Epidermal melanocyte (primary cell): ENCODE results near the gene MEPCE.
"Not testable (repeated sequence)": the region's sequence is repeated elsewhere in the genome, so short reads cannot be mapped to it uniquely, and the experiment has no call there.

Source experiments
- DNase-seq: peaks from one replicate; pipeline ENCODE4 v3.0.0; 2011; ENCODE audit warnings: low spot score; ENCODE audit not compliant: insufficient read length

Gene MEPCE, protein sequence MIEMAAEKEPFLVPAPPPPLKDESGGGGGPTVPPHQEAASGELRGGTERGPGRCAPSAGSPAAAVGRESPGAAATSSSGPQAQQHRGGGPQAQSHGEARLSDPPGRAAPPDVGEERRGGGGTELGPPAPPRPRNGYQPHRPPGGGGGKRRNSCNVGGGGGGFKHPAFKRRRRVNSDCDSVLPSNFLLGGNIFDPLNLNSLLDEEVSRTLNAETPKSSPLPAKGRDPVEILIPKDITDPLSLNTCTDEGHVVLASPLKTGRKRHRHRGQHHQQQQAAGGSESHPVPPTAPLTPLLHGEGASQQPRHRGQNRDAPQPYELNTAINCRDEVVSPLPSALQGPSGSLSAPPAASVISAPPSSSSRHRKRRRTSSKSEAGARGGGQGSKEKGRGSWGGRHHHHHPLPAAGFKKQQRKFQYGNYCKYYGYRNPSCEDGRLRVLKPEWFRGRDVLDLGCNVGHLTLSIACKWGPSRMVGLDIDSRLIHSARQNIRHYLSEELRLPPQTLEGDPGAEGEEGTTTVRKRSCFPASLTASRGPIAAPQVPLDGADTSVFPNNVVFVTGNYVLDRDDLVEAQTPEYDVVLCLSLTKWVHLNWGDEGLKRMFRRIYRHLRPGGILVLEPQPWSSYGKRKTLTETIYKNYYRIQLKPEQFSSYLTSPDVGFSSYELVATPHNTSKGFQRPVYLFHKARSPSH

DNA sequence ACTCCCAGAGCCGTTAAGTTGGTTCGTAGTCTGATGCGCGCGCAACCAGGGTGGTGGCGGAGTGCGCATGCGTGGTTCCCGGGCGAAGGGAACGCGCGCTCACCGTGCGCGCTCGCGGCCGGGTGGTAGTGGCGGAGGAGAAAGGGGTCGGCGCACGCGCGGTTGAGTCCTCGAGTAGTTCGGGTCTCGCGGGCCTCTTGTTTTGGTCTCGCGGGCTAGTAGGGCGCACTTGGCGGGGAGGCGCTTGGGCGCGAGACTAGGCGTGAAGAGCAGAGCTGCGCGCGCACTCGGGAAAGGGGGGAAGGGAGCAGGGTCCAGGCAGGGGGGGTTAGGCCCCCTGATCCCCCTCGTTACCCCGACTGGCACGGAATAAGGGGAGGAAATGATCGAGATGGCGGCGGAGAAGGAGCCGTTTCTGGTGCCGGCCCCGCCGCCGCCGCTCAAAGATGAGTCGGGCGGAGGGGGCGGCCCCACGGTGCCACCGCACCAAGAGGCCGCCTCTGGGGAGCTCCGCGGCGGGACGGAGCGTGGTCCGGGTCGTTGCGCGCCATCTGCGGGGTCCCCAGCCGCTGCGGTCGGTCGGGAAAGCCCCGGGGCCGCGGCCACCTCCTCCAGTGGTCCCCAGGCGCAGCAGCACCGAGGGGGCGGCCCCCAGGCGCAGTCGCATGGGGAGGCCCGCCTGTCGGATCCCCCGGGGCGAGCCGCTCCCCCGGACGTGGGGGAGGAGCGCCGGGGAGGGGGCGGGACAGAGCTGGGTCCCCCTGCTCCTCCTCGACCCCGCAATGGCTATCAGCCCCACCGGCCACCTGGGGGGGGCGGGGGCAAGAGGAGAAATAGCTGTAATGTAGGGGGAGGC is at the start of gene MEPCE:
Gene MEPCE, plus strand, starts transcription at position 195 of the 856 bp plus-strand sequence. Its CDS starts 188 bp downstream, at position 383.
- DNase-seq: peak; percentile 99

DNA sequence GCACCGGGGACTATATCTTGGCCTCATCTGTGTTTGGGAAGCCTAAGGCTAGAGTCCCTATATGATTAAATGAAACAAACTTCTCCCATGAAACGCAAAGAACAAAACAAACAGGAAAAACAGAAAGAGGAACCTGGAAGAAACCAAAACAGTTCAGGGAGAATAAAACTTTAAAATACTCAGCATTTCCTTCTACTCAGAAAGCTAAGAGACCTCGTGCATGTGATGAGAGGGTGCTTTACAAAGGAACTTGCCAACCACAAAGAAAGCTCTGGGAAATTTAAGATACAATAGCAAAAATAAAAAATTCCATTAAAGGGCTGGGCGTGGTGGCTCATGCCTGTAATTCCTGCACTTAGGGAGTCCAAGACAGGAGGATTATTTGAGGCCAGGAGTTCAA is 49.4 kb upstream of the MEPCE start:
- DNase-seq: no peak

GRCh38 chr7:100381531-100382233 is 47.9 kb upstream of the MEPCE start:
- not testable (repeated sequence) for DNase-seq

DNA sequence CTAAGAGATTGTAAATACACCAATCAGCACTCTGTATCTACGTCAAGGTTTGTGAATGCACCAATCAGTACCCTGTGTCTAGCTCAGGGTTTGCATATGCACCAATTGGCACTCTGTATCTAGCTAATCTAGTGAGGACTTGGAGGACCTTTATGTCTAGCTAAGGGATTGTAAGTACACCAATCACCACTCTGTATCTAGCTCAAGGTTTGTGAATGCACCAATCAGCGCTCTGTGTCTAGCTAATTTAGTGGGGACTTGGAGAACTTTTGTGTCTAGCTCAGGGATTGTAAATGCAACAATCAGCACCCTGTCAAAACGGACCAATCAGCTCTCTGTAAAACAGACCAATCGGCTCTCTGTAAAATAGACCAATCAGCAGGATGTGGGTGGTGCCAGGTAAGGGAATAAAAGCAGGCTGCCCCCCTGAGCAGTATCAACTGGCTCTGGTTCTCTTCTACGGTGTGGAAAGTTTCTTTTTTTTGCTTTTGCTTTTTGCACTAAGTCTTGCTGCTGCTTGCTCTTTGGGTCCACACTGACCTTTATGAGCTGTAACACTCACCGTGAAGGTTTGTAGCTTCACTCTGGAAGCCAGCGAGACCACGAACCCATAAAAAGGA is 47.3 kb upstream of the MEPCE start:
- DNase-seq: not testable (repeated sequence)

DNA sequence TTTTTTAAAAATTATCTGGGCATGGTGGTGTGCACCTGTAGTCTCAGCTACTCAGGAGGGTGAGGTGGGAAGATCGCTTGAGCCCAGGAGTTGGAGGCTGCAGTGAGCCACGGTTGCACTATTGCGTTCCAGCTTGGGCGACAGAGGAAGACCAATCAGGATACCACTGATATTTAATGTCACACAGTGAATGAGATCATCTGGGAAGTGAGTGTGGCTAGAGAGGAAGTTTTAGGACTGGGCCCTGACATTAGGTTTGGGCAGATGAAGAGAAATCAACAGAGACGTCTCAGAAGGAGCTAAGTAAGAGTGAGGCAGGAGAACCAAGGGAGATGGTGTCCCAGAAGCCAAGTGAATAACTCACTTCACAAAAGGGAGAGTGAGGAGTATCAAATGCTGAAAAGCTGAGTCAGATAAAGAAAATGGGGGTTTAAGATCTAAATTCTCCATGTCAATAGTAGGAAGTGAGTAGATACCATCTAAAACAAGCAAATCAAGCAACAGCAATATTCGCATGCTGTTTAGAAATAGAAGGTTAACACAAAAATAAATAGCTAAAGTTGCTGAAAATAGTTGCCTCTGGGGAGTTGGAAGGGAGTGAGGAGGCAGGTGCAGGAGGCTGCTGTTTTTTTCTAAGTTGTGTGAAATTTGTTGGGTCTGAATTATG is 44.9 kb upstream of the MEPCE start:
- no peak for DNase-seq

- no peak for DNase-seq
Measured at GRCh38 chr7:100386940-100387339, 42.7 kb upstream of the MEPCE start.

DNA sequence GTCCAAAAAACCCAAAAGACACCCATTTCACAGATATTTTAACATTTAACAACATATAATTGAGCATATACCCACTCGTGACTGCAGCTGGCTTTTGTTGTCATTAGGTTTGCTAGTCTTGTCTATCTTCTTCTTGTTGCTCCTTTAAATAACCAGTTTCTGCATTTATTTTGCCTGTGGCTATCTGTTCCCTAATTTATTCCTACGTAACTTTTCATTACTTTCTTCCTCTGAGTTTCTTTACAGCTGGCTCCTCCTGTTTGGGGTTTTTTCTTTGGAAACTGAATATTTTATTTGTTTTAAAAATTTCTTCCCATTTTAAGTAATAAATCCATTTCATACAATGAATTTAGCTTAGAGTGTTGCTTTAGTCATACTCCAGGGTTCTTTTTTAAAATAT is 41.9 kb upstream of the MEPCE start:
- no peak for DNase-seq

DNA sequence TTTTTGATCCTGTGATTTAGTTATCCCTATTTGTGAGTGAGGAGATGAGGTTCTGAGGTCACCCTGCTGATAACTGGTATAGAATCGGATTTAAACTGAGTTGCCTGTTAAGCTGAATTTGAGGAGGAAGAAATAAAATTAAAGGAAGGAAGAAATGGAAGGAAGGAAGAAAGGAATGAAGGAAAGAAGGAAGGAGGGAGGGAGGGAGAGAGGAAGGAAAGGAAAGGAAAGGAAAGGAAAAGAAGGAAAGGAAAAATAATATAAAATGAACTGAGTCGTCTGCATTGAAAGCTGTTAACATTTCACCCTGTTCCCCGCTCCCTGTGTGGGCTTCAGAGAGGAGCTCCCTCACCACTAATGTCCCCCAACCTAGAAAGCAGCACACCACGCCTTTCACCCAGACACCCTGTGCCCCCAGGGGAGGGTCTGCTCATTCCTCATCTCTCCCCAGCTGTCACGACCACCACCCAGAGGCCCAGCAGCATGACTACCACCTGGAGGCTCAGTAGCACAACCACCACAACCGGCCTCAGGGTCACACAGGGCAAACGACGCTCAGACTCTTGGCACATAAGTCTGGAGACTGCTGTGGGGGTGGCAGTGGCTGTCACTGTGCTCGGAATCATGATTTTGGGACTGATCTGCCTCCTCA is 40.1 kb upstream of the MEPCE start:
- no peak for DNase-seq

DNA sequence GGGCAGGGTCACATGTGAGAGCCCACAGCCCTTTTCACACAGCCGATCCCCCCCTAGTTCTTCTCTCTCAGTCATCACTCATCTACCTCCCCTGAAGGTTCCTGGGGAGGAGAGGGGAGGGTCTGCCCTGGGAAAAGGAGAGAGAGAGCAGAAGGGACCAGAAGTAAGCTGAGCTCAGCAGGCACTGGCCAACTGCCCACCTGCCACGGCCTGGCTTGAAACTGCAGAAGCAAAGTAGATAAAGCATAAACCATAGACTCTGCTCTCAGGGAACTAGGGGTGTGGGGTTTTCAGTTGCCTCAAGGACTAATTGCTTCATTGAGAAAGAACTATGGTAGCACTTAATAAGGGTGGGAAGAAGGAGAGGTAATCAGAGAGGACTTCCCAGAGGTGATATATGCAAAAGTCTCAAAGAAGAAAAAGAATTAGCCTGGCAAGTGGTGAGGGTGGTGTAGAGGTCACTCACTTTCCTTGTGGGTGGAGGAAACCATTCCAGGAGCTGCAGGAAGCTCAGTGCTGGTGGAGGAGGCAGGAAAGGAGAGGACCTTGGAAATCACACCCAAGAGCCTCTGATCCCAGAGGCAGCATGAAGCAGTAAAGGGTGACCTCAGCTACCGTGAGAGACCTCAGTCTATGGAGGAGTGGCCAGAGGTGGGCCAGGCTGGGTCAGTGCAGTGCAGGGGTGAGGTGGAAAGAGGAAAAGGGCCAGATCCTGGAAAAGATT is 39.2 kb upstream of the MEPCE start:
- no peak for DNase-seq

DNA sequence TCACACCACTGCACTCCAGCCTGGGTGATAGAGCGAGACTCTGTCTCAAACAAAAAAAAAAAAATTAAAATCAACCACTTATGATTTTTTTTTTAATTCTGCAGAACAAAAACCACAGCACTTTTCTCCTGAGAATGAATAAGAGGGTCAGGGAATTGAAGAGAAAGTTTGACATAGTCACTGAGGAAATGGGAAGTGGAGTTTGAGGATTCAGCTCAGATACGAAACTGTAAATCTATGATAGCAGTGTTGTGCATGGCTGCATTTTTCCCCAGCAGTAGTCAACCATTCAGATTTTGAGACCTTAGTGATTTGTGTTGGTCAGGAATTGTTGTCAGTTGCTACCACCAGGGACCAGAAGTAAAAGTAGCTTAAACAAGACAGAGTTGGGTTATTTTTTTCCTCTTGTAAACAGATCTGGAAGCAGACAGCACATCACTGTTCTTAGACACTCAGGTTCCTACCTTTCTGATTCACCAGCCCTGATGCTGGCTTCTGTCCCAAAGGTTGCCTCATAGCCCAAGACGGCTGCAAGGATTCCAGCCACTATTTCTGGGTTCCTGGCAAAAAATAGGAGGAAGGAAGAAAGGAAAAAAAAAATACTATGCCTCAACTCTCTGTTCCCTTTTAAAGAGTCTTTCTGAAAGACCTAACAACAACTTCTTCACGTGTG is 36.3 kb upstream of the MEPCE start:
- DNase-seq: no peak

DNA sequence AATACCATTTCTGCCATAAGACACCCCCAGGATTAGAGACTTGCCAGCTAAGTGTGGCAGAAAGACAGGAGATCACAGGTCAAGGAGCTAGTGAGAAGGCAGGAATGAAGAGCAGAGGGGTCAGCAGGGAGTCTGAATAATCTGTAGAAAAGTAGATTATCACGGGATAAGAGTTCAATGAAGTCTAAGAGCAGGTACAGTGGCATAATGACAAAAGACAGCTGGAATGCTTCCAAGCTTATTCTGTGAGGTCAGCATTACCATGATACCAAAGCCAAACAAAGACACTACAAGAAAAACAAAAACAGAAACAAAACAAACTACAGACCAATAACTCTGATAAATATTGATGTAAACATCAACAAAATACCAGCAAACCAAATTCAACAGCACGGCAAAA is 35.6 kb upstream of the MEPCE start:
- no peak for DNase-seq

DNA sequence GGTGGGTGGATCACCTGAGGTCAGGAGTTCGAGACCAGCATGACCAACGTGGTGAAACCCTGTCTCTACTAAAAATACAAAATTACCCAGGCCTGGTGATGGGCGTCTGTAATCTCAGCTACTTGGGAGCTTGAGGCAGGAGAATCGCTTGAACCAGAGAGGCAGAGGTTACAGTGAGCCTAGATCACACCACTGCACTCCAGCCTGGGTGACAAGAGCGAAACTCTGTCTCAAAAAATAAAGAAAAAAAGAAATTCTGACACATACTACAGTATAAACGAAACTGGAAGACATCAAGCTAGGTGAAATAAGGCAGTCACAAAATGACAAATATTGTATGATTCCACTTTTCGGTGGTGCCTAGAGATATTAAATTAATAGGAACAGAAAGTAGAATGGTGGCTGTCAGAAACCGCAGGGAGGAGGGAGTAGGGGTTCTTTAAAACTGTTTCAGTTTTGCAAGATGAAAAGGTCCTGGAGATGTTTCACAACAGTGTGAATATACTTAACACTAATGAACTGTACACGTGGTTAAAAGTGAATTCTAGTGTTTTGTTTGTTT is 33.1 kb upstream of the MEPCE start:
- DNase-seq: no peak

DNA sequence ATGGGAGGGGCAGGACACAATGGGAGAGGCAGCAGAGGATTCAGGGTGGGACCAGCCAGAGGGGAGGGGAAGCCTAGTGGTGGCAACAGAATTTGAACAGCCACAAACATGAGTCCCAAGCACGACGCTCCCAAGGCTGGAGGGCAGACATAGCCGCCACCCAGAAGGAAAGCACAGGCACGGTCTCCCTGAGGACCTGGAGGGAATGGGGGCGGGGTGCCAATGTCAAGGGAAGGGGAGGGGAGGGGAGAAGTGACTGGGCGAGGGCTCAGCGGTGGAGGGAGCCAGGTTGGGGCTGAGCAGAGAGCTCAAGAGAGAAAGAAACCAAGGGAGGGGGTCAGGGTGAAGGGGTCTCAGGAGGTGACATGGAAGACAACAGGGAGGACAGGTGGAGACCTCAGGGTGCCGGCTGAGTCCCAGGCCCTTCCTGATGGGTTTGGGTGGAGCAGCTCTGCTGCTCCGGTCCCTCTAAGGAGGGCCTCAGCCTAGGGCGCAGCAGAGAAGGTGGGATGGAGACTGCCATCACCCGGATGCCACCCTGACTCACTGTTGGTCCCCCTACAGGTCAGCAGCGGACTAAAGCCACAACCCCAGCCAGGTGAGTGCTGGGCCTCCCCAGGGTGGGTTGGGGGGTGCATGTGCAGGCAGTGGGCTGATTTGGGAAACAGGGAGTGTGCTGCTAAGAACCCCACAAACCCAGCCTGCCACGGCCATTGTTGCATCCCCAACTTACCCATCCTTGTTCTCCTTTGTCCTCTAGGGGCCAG is 32.1 kb upstream of the MEPCE start:
- DNase-seq: no peak

DNA sequence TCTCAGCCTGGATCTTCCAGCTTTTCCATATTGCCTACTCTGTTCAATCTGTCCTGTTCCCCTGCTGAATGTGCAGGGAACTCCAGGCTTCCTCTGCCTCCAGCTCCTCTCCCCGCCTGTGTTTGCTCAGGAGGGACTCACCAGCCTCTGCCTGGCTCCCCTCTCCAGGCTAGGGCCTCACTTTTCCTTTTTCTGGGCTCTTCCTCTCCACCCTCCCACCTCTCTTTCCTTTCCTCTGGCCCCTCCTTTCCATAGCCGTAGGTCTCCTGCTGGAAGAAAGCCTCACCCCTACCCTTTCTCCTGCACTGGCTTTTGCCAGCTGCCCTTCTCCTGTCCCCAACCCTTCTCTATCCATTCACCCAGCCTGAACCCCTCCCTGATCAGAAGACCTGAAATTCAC is 31.4 kb upstream of the MEPCE start:
- DNase-seq: no peak

DNA sequence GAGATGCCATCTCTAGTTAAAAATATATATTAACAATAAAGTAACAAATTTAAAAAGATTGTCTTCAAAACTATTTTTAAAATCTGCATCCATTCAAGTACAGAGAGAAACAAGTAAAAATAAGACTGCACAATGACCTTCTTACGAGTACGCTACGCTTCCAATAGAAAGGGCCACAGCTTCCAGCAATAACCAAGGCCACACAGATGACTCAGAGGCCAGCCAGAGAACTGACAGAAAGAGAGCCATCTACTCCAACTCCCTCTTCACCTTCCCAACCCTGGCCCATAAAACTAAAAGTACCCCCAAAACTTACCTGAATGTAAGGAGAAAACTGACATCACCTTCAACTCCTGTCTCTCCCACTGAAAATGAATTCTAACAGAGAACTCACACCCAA is 29.6 kb upstream of the MEPCE start:
- no peak for DNase-seq

GRCh38 chr7:100400656-100401055 is 29.0 kb upstream of the MEPCE start:
- DNase-seq: no peak

GRCh38 chr7:100401811-100402210 is 27.8 kb upstream of the MEPCE start:
- DNase-seq: no peak
